A549 (cell line): Measurements from ENCODE around the gene HEMGN. TPM values are rescaled to one million over a fixed set of nuclear protein-coding genes. Genes with fewer than 3 reads are reported as not detected.

Source experiments
- ATAC-seq, 2 experiments: fragments of 200-7000 bp in 1 of 2; fragments of >200 bp in 1 of 2; cut with Nextera tagmentation in 1 of 2; cut with Tn5 transposase in 1 of 2; 3 replicates each; pipeline versions ENCODE4 v1.8.0 to v1.9.1; 2018 to 2020; ENCODE audit warnings: mild to moderate bottlenecking in 1 of 2, moderate library complexity in 1 of 2
- CTCF ChIA-PET: fragments of 300-600 bp; sonication (Branson Sonifier 250); formaldehyde crosslinking; extraction: SDS; loops from one replicate; lab custom pipeline; 2021; ENCODE audit warnings: antibody characterized with exemption, inconsistent platforms; lab: Yijun Ruan, JAX
- POLR2A ChIA-PET: fragments of 350-600 bp; formaldehyde crosslinking; extraction: SDS; loops from one replicate; lab custom pipeline; 2021; ENCODE audit warnings: antibody characterized with exemption, inconsistent platforms; lab: Yijun Ruan, JAX
- DNase-seq, 2 experiments: peaks; one replicate each; pipeline versions ENCODE4 v3.0.0 to v3.0.0-alpha.2; 2011 to 2016; ENCODE audit warnings: low read depth in 1 of 2, low spot score in 1 of 2
- FAIRE-seq: peaks from 2 replicates; lab custom pipeline; 2011; peaks lifted over from hg19 to GRCh38; lab: Jason Lieb, UNC
- H3K27ac ChIP-seq, 2 experiments: fragments of >200 bp; sonication (Bioruptor Twin); formaldehyde crosslinking; 3 replicates each; pipeline ENCODE4 v1.5.1; 2016 to 2017
- H3K4me1 ChIP-seq: fragments of >200 bp; sonication (Bioruptor Twin); formaldehyde crosslinking; 3 replicates; pipeline ENCODE4 v1.6.1; 2016
- H3K4me2 ChIP-seq: fragments of >200 bp; sonication (Bioruptor Twin); formaldehyde crosslinking; 3 replicates; pipeline ENCODE4 v1.6.1; 2016
- H3K4me3 ChIP-seq: fragments of >200 bp; sonication (Bioruptor Twin); formaldehyde crosslinking; 3 replicates; pipeline ENCODE4 v1.5.1; 2016
- H3K9me3 ChIP-seq: fragments of >200 bp; sonication (Bioruptor Twin); formaldehyde crosslinking; 3 replicates; pipeline ENCODE4 v1.6.1; 2016
- CHD2 ChIP-seq: fragments of 150-350 bp; IDR thresholded peaks from 2 replicates; pipeline ENCODE4 v1.6.1; 2014; ENCODE audit warnings: low read length; ENCODE audit not compliant: partially characterized antibody
- CHD4 ChIP-seq: fragments of 200-600 bp; sonication (generic); IDR thresholded peaks from 2 replicates; pipeline ENCODE4 v1.6.1; 2016; ENCODE audit warnings: antibody characterized with exemption, mild to moderate bottlenecking, borderline replicate concordance
- CTCF ChIP-seq: fragments of >200 bp; sonication (Bioruptor Twin); formaldehyde crosslinking; IDR thresholded peaks from 3 replicates; pipeline ENCODE4 v1.5.1; 2016
- EHMT2 ChIP-seq: fragments of 200-600 bp; sonication (generic); IDR thresholded peaks from 2 replicates; pipeline ENCODE4 v1.6.1; 2016; ENCODE audit warnings: antibody characterized with exemption, low read depth, mild to moderate bottlenecking, moderate library complexity
- ELK1 ChIP-seq: fragments of 150-350 bp; IDR thresholded peaks from 2 replicates; pipeline ENCODE4 v1.6.1; 2014; ENCODE audit warnings: low read depth, mild to moderate bottlenecking, low read length
- FOSB ChIP-seq: fragments of 250-450 bp; sonication (Bioruptor Pico); IDR thresholded peaks from 2 replicates; pipeline ENCODE4 v1.5.0; 2020; ENCODE audit warnings: mild to moderate bottlenecking, moderate library complexity
- FOXS1 ChIP-seq: fragments of 250-450 bp; sonication (Bioruptor Pico); IDR thresholded peaks from 2 replicates; pipeline ENCODE4 v1.5.0; 2020; ENCODE audit warnings: mild to moderate bottlenecking, moderate library complexity
- HDAC2 ChIP-seq: fragments of 200-600 bp; sonication (generic); IDR thresholded peaks from 2 replicates; pipeline ENCODE4 v1.6.1; 2016
- HES2 ChIP-seq: fragments of >200 bp; sonication (Bioruptor Twin); formaldehyde crosslinking; IDR thresholded peaks from 2 replicates; pipeline ENCODE4 v1.6.1; 2016
- HEYL ChIP-seq: fragments of 250-450 bp; sonication (Bioruptor Pico); IDR thresholded peaks from 2 replicates; pipeline ENCODE4 v1.8.0; 2021; ENCODE audit warnings: mild to moderate bottlenecking, moderate library complexity
- HOXB13 ChIP-seq: fragments of 250-450 bp; sonication (Bioruptor Pico); IDR thresholded peaks from 2 replicates; pipeline ENCODE4 v1.5.0; 2020; ENCODE audit warnings: low read depth, mild to moderate bottlenecking, moderate library complexity
- HOXB5 ChIP-seq: fragments of 250-450 bp; sonication (Bioruptor Pico); IDR thresholded peaks from 2 replicates; pipeline ENCODE4 v1.5.0; 2020; ENCODE audit warnings: mild to moderate bottlenecking, moderate library complexity
- JUN ChIP-seq, 2 experiments: fragments of >200 bp; sonication (Bioruptor Twin); formaldehyde crosslinking; IDR thresholded peaks; 2 replicates in 1 of 2; 3 replicates in 1 of 2; pipeline ENCODE4 v1.6.1; 2016 to 2017
- KDM5A ChIP-seq: fragments of 200-600 bp; sonication (generic); IDR thresholded peaks from 2 replicates; pipeline ENCODE4 v1.6.1; 2016; ENCODE audit warnings: antibody characterized with exemption, mild to moderate bottlenecking
- MAFK ChIP-seq: fragments of 450-650 bp; IDR thresholded peaks from 2 replicates; pipeline ENCODE4 v1.6.1; 2014; ENCODE audit not compliant: partially characterized antibody
- MAZ ChIP-seq: fragments of 150-350 bp; IDR thresholded peaks from 2 replicates; pipeline ENCODE4 v1.6.1; 2014; ENCODE audit warnings: antibody characterized with exemption, low read depth, low read length, borderline replicate concordance
- NPAS2 ChIP-seq: fragments of 250-450 bp; sonication (Bioruptor Pico); IDR thresholded peaks from 2 replicates; pipeline ENCODE4 v1.8.0; 2022; ENCODE audit warnings: mild to moderate bottlenecking, moderate library complexity, borderline replicate concordance
- NR3C1 ChIP-seq: fragments of >200 bp; sonication (Bioruptor Twin); formaldehyde crosslinking; IDR thresholded peaks from 3 replicates; pipeline ENCODE4 v1.6.1; 2017
- POLR2A ChIP-seq: IDR thresholded peaks from 2 replicates; pipeline ENCODE4 v1.6.1; 2012; ENCODE audit warnings: mild to moderate bottlenecking, low read length
- POLR2AphosphoS2 ChIP-seq: conservative IDR thresholded peaks from 2 replicates; pipeline ENCODE4 v1.6.1; 2012; ENCODE audit warnings: low read length, improper control_type of control experiment, inconsistent platforms
- RARB ChIP-seq: fragments of 250-450 bp; sonication (Bioruptor Pico); IDR thresholded peaks from 2 replicates; pipeline ENCODE4 v1.8.0; 2021; ENCODE audit warnings: mild to moderate bottlenecking, moderate library complexity
- RCOR1 ChIP-seq: fragments of 150-350 bp; IDR thresholded peaks from 2 replicates; pipeline ENCODE4 v1.6.1; 2014; ENCODE audit warnings: antibody characterized with exemption, low read length, low read depth
- RFX5 ChIP-seq: fragments of 450-650 bp; IDR thresholded peaks from 2 replicates; pipeline ENCODE4 v1.7.1; 2014; ENCODE audit warnings: antibody characterized with exemption, mild to moderate bottlenecking, moderate library complexity
- RNF2 ChIP-seq: fragments of 200-600 bp; sonication (generic); IDR thresholded peaks from 2 replicates; pipeline ENCODE4 v1.6.1; 2016; ENCODE audit warnings: low read depth, mild to moderate bottlenecking, antibody characterized with exemption, moderate library complexity, borderline replicate concordance
- SREBF2 ChIP-seq: fragments of 450-650 bp; IDR thresholded peaks from 2 replicates; pipeline ENCODE4 v1.6.1; 2014; ENCODE audit warnings: mild to moderate bottlenecking, moderate library complexity
- TFCP2L1 ChIP-seq: fragments of 250-450 bp; sonication (Bioruptor Pico); IDR thresholded peaks from 2 replicates; pipeline ENCODE4 v1.5.0; 2021; ENCODE audit warnings: mild to moderate bottlenecking
- ZC3H11A ChIP-seq: fragments of 450-650 bp; IDR thresholded peaks from 2 replicates; pipeline ENCODE4 v1.6.1; 2014; ENCODE audit warnings: antibody characterized with exemption, mild to moderate bottlenecking
- ZFP36 ChIP-seq: fragments of 450-650 bp; IDR thresholded peaks from 2 replicates; pipeline ENCODE4 v1.6.1; 2014; ENCODE audit warnings: borderline replicate concordance; ENCODE audit not compliant: partially characterized antibody
- WGBS: methylation state at CpG from one replicate; pipeline ENCODE4 v1.1.6; 2017; ENCODE audit errors: missing lambda C conversion rate; 5-methylcytosine and 5-hydroxymethylcytosine counted together
- polyA plus RNA-seq, 4 experiments: library from polyadenylated mRNA; depleted of rRNA in 3 of 4; stranded (reverse); fragments of >200 nt; fragmentation: RNase III in 1 of 4; extraction: RNeasy Plus Mini Kit Qiagen cat#74134 plus additional on column Dnase treatment in 1 of 4; gene quantifications; 2 replicates in 3 of 4; 3 replicates in 1 of 4; pipeline ENCODE4 v1.2.3, GENCODE V29; 2011 to 2017
- TF ChIP-seq, protein P1 (sequence below): fragments of 200-600 bp; sonication (generic); IDR thresholded peaks from 2 replicates; pipeline ENCODE4 v1.6.1; 2016; ENCODE audit warnings: antibody characterized with exemption, mild to moderate bottlenecking, moderate library complexity

The HEMGN gene
- polyA plus RNA-seq, 2 of the 4 experiments (the other 2 are of a cell fraction) = not detected

- no peaks in the 10 kb centered on the region for H3K9me3 ChIP-seq
- no peak for ATAC-seq
- no peak overlapping the region for H3K4me2 ChIP-seq
- no peak for FAIRE-seq
- ChIA-PET CTCF (interaction anchor here (0.7 to 10.3 kb wide), 4 partner anchors 10 to 85 kb away, joined by 3 to 104 read pairs (median 27); partner anchors contain the start of gene TRMO), POLR2A (no interaction called here)
- H3K27ac ChIP-seq = no peak overlapping the region
- H3K4me1 ChIP-seq = no peaks in the 10 kb centered on the region
- no peak overlapping the region for H3K4me3 ChIP-seq
- 91% methylated on average over 12 of the region's 12 CpGs for WGBS
- no peak for DNase-seq
- TF ChIP-seq TFCP2L1 (CRISPR knock-in tag) = no peak
- no peak for TF ChIP-seq FOSB (CRISPR knock-in tag)
- no peak for TF ChIP-seq NPAS2 (CRISPR knock-in tag)
- TF ChIP-seq HOXB5 (CRISPR knock-in tag) = no peak
- TF ChIP-seq RNF2 = no peak
- TF ChIP-seq HEYL = no peak
- TF ChIP-seq HDAC2 = no peak
- TF ChIP-seq ZC3H11A = no peak
- TF ChIP-seq CHD2 = no peak
- no peak for TF ChIP-seq ELK1
- no peak for TF ChIP-seq CTCF
- no peak for TF ChIP-seq HOXB13 (CRISPR knock-in tag)
- TF ChIP-seq, all 56 proteins: peak for 0
These were observed 31.6 kb downstream of the HEMGN start for GRCh38 chr9:97906236-97906831.

GRCh38 chr9:97905228-97905627, 32.7 kb downstream of the HEMGN start:
- no peak for DNase-seq
- H3K4me2 ChIP-seq = no peak overlapping the region
- TF ChIP-seq MAZ = no peak
- TF ChIP-seq RARB = no peak
- no peak for TF ChIP-seq ZC3H11A
- TF ChIP-seq SREBF2 = no peak
- TF ChIP-seq CHD4 = no peak
- TF ChIP-seq, protein P1, sequence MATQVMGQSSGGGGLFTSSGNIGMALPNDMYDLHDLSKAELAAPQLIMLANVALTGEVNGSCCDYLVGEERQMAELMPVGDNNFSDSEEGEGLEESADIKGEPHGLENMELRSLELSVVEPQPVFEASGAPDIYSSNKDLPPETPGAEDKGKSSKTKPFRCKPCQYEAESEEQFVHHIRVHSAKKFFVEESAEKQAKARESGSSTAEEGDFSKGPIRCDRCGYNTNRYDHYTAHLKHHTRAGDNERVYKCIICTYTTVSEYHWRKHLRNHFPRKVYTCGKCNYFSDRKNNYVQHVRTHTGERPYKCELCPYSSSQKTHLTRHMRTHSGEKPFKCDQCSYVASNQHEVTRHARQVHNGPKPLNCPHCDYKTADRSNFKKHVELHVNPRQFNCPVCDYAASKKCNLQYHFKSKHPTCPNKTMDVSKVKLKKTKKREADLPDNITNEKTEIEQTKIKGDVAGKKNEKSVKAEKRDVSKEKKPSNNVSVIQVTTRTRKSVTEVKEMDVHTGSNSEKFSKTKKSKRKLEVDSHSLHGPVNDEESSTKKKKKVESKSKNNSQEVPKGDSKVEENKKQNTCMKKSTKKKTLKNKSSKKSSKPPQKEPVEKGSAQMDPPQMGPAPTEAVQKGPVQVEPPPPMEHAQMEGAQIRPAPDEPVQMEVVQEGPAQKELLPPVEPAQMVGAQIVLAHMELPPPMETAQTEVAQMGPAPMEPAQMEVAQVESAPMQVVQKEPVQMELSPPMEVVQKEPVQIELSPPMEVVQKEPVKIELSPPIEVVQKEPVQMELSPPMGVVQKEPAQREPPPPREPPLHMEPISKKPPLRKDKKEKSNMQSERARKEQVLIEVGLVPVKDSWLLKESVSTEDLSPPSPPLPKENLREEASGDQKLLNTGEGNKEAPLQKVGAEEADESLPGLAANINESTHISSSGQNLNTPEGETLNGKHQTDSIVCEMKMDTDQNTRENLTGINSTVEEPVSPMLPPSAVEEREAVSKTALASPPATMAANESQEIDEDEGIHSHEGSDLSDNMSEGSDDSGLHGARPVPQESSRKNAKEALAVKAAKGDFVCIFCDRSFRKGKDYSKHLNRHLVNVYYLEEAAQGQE = no peak
- no peak for TF ChIP-seq POLR2A
- no peak for TF ChIP-seq ZFP36
- TF ChIP-seq RFX5 = no peak
- no peak for TF ChIP-seq JUN (IDR thresholded peaks at IDR 0.05)
- TF ChIP-seq HES2 = no peak
- TF ChIP-seq POLR2AphosphoS2 = no peak
- no peak for TF ChIP-seq RCOR1
- no peak for TF ChIP-seq KDM5A
- no peak for TF ChIP-seq EHMT2
- no peak for TF ChIP-seq NR3C1
- no peak for TF ChIP-seq FOXS1 (CRISPR knock-in tag)
- no peak for TF ChIP-seq FOSB (CRISPR knock-in tag)
- no peak for TF ChIP-seq MAFK
- FAIRE-seq = no peak
- ChIA-PET CTCF (interaction anchor here (1.0 to 10.3 kb wide), 5 partner anchors 12 to 155 kb away, joined by 3 to 104 read pairs (median 3); partner anchors contain the start of gene TRMO), POLR2A (no interaction called here)
- H3K4me3 ChIP-seq = no peak overlapping the region
- peaks cover 3% of the 10 kb centered on the region; the same call in 2 of the 3 replicates for H3K4me1 ChIP-seq
- no peak overlapping the region for H3K27ac ChIP-seq
- no peak for ATAC-seq
- WGBS = 98% methylated on average over 2 of the region's 2 CpGs
- no peaks in the 10 kb centered on the region for H3K9me3 ChIP-seq
